ENCODE data around the gene STK16.
A peak's percentile ranks its signal among the peaks of the same experiment; 100 is the strongest.

Gene STK16

GRCh38 chr2:219243291-219243761 lies 2.0 kb upstream of the STK16 start:
- TF ChIP-seq GATA1 (IDR thresholded peaks at IDR 0.05; ENCODE audit: low read depth, low read length) (no peak), POLR2A (IDR thresholded peaks at IDR 0.05; ENCODE audit: low read length) (no peak)
- no peak for DNase-seq

GRCh38 chr2:219244789-219245147 lies 511 bp upstream of the STK16 start:
- TF ChIP-seq GATA1 (IDR thresholded peaks at IDR 0.05; ENCODE audit: low read depth, low read length) (no peak), POLR2A (IDR thresholded peaks at IDR 0.05; ENCODE audit: low read length) (no peak)
- DNase-seq, result no peak

GRCh38 chr2:219245899-219246230 lies 586 bp downstream of the STK16 start:
- DNase-seq, result peak in 1 of 2 experiments; percentile 57
- TF ChIP-seq POLR2A (IDR thresholded peaks at IDR 0.05; ENCODE audit: low read length), result no peak
- no peak for TF ChIP-seq GATA1 (IDR thresholded peaks at IDR 0.05; ENCODE audit: low read depth, low read length)

- no peak for DNase-seq
- no peak for TF ChIP-seq POLR2A (IDR thresholded peaks at IDR 0.05; ENCODE audit: low read length)
- no peak for TF ChIP-seq GATA1 (IDR thresholded peaks at IDR 0.05; ENCODE audit: low read depth, low read length)
Observed at GRCh38 chr2:219246559-219246958, 1.3 kb downstream of the STK16 start.

- DNase-seq, result no peak
- TF ChIP-seq POLR2A (IDR thresholded peaks at IDR 0.05; ENCODE audit: low read length) (no peak), GATA1 (IDR thresholded peaks at IDR 0.05; ENCODE audit: low read depth, low read length) (no peak)
Observed at GRCh38 chr2:219247678-219248642, 2.7 kb downstream of the STK16 start.

GRCh38 chr2:219248845-219249202 lies 3.5 kb downstream of the STK16 start:
- DNase-seq, result no peak

GRCh38 chr2:219249203-219249980 lies 4.1 kb downstream of the STK16 start:
- DNase-seq, result peak; percentile 48 to 77
- TF ChIP-seq POLR2A (IDR thresholded peaks at IDR 0.05; ENCODE audit: low read length), result no peak
- TF ChIP-seq GATA1 (IDR thresholded peaks at IDR 0.05; ENCODE audit: low read depth, low read length), result no peak

More at GRCh38 chr2:219248845-219249202, 3.5 kb downstream of the STK16 start:
- TF ChIP-seq GATA1 (IDR thresholded peaks at IDR 0.05; ENCODE audit: low read depth, low read length) (no peak), POLR2A (IDR thresholded peaks at IDR 0.05; ENCODE audit: low read length) (no peak)

GRCh38 chr2:219250049-219250781 lies 4.9 kb downstream of the STK16 start:
- no peak for DNase-seq
- TF ChIP-seq POLR2A (IDR thresholded peaks at IDR 0.05; ENCODE audit: low read length), result no peak

- no peak for DNase-seq
- TF ChIP-seq POLR2A (IDR thresholded peaks at IDR 0.05; ENCODE audit: low read length), result no peak
- no peak for TF ChIP-seq GATA1 (IDR thresholded peaks at IDR 0.05; ENCODE audit: low read depth, low read length)
Observed at GRCh38 chr2:219251656-219252055, 6.4 kb downstream of the STK16 start.

- DNase-seq, result no peak
- TF ChIP-seq POLR2A (IDR thresholded peaks at IDR 0.05; ENCODE audit: low read length), result no peak
Observed at GRCh38 chr2:219252084-219252483, 6.8 kb downstream of the STK16 start.

- TF ChIP-seq POLR2A (IDR thresholded peaks at IDR 0.05; ENCODE audit: low read length) (no peak), GATA1 (IDR thresholded peaks at IDR 0.05; ENCODE audit: low read depth, low read length) (no peak)
- DNase-seq, result no peak
Observed at GRCh38 chr2:219252570-219252899, 7.3 kb downstream of the STK16 start.

GRCh38 chr2:219252900-219253752 lies 7.8 kb downstream of the STK16 start, which contains the start of gene TUBA4B:
TUBA4B (plus strand) TSS chr2:219253243; CDS start chr2:219253408, 165 bp downstream.
- peak; percentile 63 to 78 for DNase-seq
- no peak for TF ChIP-seq POLR2A (IDR thresholded peaks at IDR 0.05; ENCODE audit: low read length)
- no peak for TF ChIP-seq GATA1 (IDR thresholded peaks at IDR 0.05; ENCODE audit: low read depth, low read length)

Measured in erythroblast (primary cell).